ENCODE data around the gene SEPTIN3.

Gene SEPTIN3

GRCh38 chr22:41969110-41969646 is at the start of gene SEPTIN3:
Gene SEPTIN3 (plus strand): TSS chr22:41969443. CDS start chr22:41971493, 2,050 bp downstream.
- ChIA-PET POLR2A (no interaction called here), CTCF (interaction anchor here (0.7 to 1.5 kb wide), 5 partner anchors 10 to 272 kb away, joined by 3 to 5 read pairs (median 3); no protein-coding TSS in a partner anchor)
- TF ChIP-seq CTCF (IDR thresholded peaks at IDR 0.05; ENCODE audit: control extremely low read depth, extremely low read depth, low read depth, missing control alignments): no peak
- no peak for DNase-seq (ENCODE audit: extremely low spot score)

- no peak for TF ChIP-seq CTCF (IDR thresholded peaks at IDR 0.05; ENCODE audit: control extremely low read depth, extremely low read depth, low read depth, missing control alignments)
- POLR2A ChIA-PET: interaction anchor here (0.7 to 1.4 kb wide), 3 partner anchors 20 to 58 kb away, joined by 3 to 10 read pairs (median 4); no protein-coding TSS in a partner anchor
- no peak for DNase-seq (ENCODE audit: extremely low spot score)
- CTCF ChIA-PET: interaction anchor here (1.1 to 11.5 kb wide), 2 partner anchors 11 to 17 kb away, joined by 3 to 229 read pairs; no protein-coding TSS in a partner anchor
These were observed 48.8 kb upstream of the SEPTIN3 start for GRCh38 chr22:41920271-41920976.

DNA sequence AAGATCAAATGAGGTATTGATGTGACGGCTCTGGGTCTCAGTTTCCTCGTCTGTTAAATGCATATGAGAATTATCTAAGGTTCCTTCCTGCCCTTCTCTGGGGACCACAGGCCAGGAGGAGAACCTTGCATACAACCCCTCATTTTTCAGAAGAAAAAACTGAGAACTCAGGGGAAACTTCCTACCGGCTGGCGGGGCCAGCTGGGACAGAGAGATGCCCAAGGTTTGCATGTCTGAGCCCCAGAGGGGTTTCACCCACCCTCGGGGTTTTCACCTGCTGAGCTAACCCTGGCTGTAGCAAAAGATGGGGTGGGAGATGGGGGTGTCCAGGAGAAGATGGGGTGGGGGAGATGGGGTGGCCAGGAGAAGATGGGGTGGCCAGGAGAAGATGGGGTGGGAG is 46.9 kb upstream of the SEPTIN3 start:
- TF ChIP-seq CTCF (IDR thresholded peaks at IDR 0.05; ENCODE audit: control extremely low read depth, extremely low read depth, low read depth, missing control alignments): no peak
- DNase-seq (ENCODE audit: extremely low spot score): no peak
- POLR2A ChIA-PET: interaction anchor here (7.5 kb wide), 1 partner anchor 16 kb away, joined by 118 read pairs; no protein-coding TSS in a partner anchor
- CTCF ChIA-PET: interaction anchor here (11.5 kb wide), 1 partner anchor 15 kb away, joined by 229 read pairs; no protein-coding TSS in a partner anchor

DNA sequence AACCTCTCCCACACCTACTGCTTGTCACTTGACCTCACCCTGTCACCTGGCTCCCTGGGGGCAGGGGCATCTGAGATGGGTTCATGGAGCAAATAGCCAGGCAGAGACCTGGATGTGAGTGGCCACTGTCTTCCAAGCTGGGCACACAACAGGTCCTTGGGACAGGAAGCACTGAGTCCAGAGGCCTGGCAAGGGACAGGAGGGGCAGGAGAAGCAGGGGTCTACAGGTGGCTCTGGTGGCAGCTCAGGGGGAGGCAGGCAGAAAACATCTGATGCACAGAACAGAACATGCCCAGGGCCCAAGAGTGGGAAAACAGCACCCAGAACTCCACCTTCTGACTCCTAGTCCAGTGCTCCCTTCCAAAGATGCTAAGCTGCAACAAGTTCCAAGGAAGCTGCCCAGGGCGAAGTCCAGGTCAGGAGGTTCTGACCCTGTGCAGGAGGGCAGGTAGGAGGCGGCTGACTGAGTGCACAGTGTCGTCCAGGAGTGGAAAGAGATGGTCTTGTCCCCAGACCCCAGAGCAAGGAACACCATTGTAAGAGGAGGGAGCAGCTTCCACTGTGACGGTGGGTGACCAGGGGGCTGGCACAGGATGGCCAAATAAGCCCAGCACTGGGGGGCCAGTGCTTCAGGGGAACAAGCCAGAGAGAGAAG is 46.2 kb upstream of the SEPTIN3 start:
- DNase-seq (ENCODE audit: extremely low spot score): no peak
- ChIA-PET POLR2A (interaction anchor here (7.5 kb wide), 1 partner anchor 15 kb away, joined by 118 read pairs; no protein-coding TSS in a partner anchor), CTCF (interaction anchor here (1.6 to 11.5 kb wide), 3 partner anchors 9 to 226 kb away, joined by 6 to 229 read pairs (median 46); partner anchors contain the start of gene SHISA8)
- no peak for TF ChIP-seq CTCF (IDR thresholded peaks at IDR 0.05; ENCODE audit: control extremely low read depth, extremely low read depth, low read depth, missing control alignments)

- ChIA-PET POLR2A (interaction anchor here (0.6 to 7.5 kb wide), 6 partner anchors 8 to 197 kb away, joined by 3 to 118 read pairs (median 8); partner anchors contain the start of genes SHISA8 and SREBF2), CTCF (interaction anchor here (0.7 to 11.5 kb wide), 4 partner anchors 9 to 227 kb away, joined by 5 to 229 read pairs (median 26); partner anchors contain the start of gene SHISA8)
- DNase-seq (ENCODE audit: extremely low spot score): no peak
- no peak for TF ChIP-seq CTCF (IDR thresholded peaks at IDR 0.05; ENCODE audit: control extremely low read depth, extremely low read depth, low read depth, missing control alignments)
These were observed 45.5 kb upstream of the SEPTIN3 start for GRCh38 chr22:41923595-41924276.
